Measurements from ENCODE around the gene SIGMAR1. TPM values are rescaled to one million over a fixed set of nuclear protein-coding genes. Genes with fewer than 3 reads are reported as not detected.
A peak's percentile ranks its signal among the peaks of the same experiment; 100 is the strongest.

Gene SIGMAR1
- total RNA-seq, 2 experiments from 2014 or later = 11.7 to 12.1 TPM

GRCh38 chr9:34653151-34654072, 15.8 kb upstream of the SIGMAR1 start:
- H3K27me3 ChIP-seq (ENCODE audit: control insufficient read depth in 1 of 2, insufficient read depth in 2 of 2, low read length in 2 of 2) = no peaks in the 10 kb centered on the region
- H3K36me3 Mint-ChIP-seq (ENCODE audit: low read depth) = peaks cover 32% of the 10 kb centered on the region
- peaks cover 42% of the 10 kb centered on the region for H3K4me1 ChIP-seq (ENCODE audit: insufficient read depth, low read length)
- H3K27ac Mint-ChIP-seq = peak overlapping the region; percentile 9
- intact Hi-C loops (cut with DNase I, micrococcal nuclease) = no loop called here
- CTCF ChIA-PET = no interaction called here
- H3K9me3 Mint-ChIP-seq = no peaks in the 10 kb centered on the region
- ATAC-seq (ENCODE audit: poor library complexity) (no peak), DNase-seq (no peak)
- peaks cover 32% of the 10 kb centered on the region for H3K4me1 Mint-ChIP-seq (ENCODE audit: low read depth)
- no peak overlapping the region for H3K27ac ChIP-seq (ENCODE audit: low read depth in 1 of 2, low read length in 2 of 2)
- POLR2A ChIA-PET = no interaction called here
- TF ChIP-seq CTCF (IDR thresholded peaks at IDR 0.05) = no peak
- H3K4me3 ChIP-seq (ENCODE audit: low read length) = no peak overlapping the region
- peaks cover 38% of the 10 kb centered on the region for H3K36me3 ChIP-seq (ENCODE audit: insufficient read depth, low read length)
- H3K9me3 ChIP-seq (ENCODE audit: control insufficient read depth in 1 of 2, insufficient read depth in 1 of 2, low read length in 2 of 2) = no peaks in the 10 kb centered on the region
- no peak overlapping the region for H3K4me3 Mint-ChIP-seq
- H3K27me3 Mint-ChIP-seq = no peaks in the 10 kb centered on the region

- Mint-ChIP-seq H3K4me3 (peak overlapping the region; percentile 12), H3K27ac (peak overlapping the region; percentile 9), H3K4me1 (ENCODE audit: low read depth) (peaks cover 40% of the 10 kb centered on the region), H3K36me3 (ENCODE audit: low read depth) (peaks cover 40% of the 10 kb centered on the region), H3K9me3 (no peaks in the 10 kb centered on the region), H3K27me3 (no peaks in the 10 kb centered on the region)
- Histone ChIP-seq H3K4me3 (ENCODE audit: low read length) (no peak overlapping the region), H3K36me3 (ENCODE audit: insufficient read depth, low read length) (peaks cover 41% of the 10 kb centered on the region), H3K27ac (ENCODE audit: low read depth in 1 of 2, low read length in 2 of 2) (no peak overlapping the region), H3K9me3 (ENCODE audit: control insufficient read depth in 1 of 2, insufficient read depth in 1 of 2, low read length in 2 of 2) (no peaks in the 10 kb centered on the region), H3K27me3 (ENCODE audit: control insufficient read depth in 1 of 2, insufficient read depth in 2 of 2, low read length in 2 of 2) (no peaks in the 10 kb centered on the region), H3K4me1 (ENCODE audit: insufficient read depth, low read length) (peaks cover 48% of the 10 kb centered on the region)
- intact Hi-C loops (cut with DNase I, micrococcal nuclease) = no loop called here
- CTCF ChIA-PET = interaction anchor here (1.0 kb wide), 1 partner anchor 19 kb away, joined by 3 read pairs; no protein-coding TSS in a partner anchor
- no peak for TF ChIP-seq CTCF (IDR thresholded peaks at IDR 0.05)
- POLR2A ChIA-PET = no interaction called here
- DNase-seq = no peak
- ATAC-seq (ENCODE audit: poor library complexity) = no peak
Measured at GRCh38 chr9:34652602-34653000, 15.0 kb upstream of the SIGMAR1 start.

- Histone ChIP-seq H3K4me3 (ENCODE audit: low read length) (no peak within 1 kb of the TSS), H3K27ac (ENCODE audit: low read depth in 1 of 2, low read length in 2 of 2) (no peak within 1 kb of the TSS), H3K4me1 (ENCODE audit: insufficient read depth, low read length) (peaks cover 52% of the 10 kb centered on the region), H3K9me3 (ENCODE audit: control insufficient read depth in 1 of 2, insufficient read depth in 1 of 2, low read length in 2 of 2) (no peaks in the 10 kb centered on the region), H3K36me3 (ENCODE audit: insufficient read depth, low read length) (peaks cover 41% of the 10 kb centered on the region), H3K27me3 (ENCODE audit: control insufficient read depth in 1 of 2, insufficient read depth in 2 of 2, low read length in 2 of 2) (no peaks in the 10 kb centered on the region)
- peaks cover 46% of the 10 kb centered on the region for H3K36me3 Mint-ChIP-seq (ENCODE audit: low read depth)
- no peaks in the 10 kb centered on the region for H3K9me3 Mint-ChIP-seq
- no peak for TF ChIP-seq CTCF (IDR thresholded peaks at IDR 0.05)
- ATAC-seq (ENCODE audit: poor library complexity) (peak; percentile 78), DNase-seq (peak in 8 of 14 experiments; percentile 36 to 70 (median 48))
- no peaks in the 10 kb centered on the region for H3K27me3 Mint-ChIP-seq
- H3K4me1 Mint-ChIP-seq (ENCODE audit: low read depth) = peaks cover 46% of the 10 kb centered on the region
- H3K4me3 Mint-ChIP-seq = peak within 1 kb of the TSS; percentile 12
- ChIA-PET POLR2A (no interaction called here), CTCF (interaction anchor here (1.0 kb wide), 1 partner anchor 18 kb away, joined by 3 read pairs; no protein-coding TSS in a partner anchor)
- H3K27ac Mint-ChIP-seq = peak within 1 kb of the TSS; percentile 44
- intact Hi-C loops (cut with DNase I, micrococcal nuclease) = no loop called here
Measured at GRCh38 chr9:34651876-34652601, 14.5 kb upstream of the SIGMAR1 start, which contains the start of gene IL11RA. Gene IL11RA (plus strand): TSS chr9:34652185. CDS start chr9:34655218, 3,033 bp downstream.

All from CD4-positive, alpha-beta T cell (primary cell).